Endothelial cell of umbilical vein (primary cell): ENCODE results near the gene ABCG5. TPM values are rescaled to one million over a fixed set of nuclear protein-coding genes. Genes with fewer than 3 reads are reported as not detected.

Experiments used
- BruUV-seq: library from RNA; stranded (reverse); fragments of 400-500 nt; replicated peaks from 2 replicates; lab custom pipeline; 2021; lab: Mats Ljungman, UMichigan
- CTCF ChIA-PET: fragments of 300-600, 350-600 bp; sonication (Branson Sonifier 250); formaldehyde crosslinking; loops from one replicate; lab custom pipeline; 2021; ENCODE audit warnings: antibody characterized with exemption, inconsistent platforms; lab: Charles Lee
- POLR2A ChIA-PET: fragments of 300-600, 350-600 bp; sonication (Branson Sonifier 250); formaldehyde crosslinking; loops from one replicate; lab custom pipeline; 2021; ENCODE audit warnings: antibody characterized with exemption, inconsistent platforms; lab: Charles Lee
- DNase-seq: peaks from one replicate; pipeline ENCODE4 v3.0.0-alpha.2; 2011; ENCODE audit warnings: low read depth, low spot score
- FAIRE-seq: peaks from 2 replicates; lab custom pipeline; 2011; peaks lifted over from hg19 to GRCh38; lab: Jason Lieb, UNC
- H2AFZ ChIP-seq: 2 replicates; pipeline ENCODE4 v1.6.0; 2012; ENCODE audit warnings: low read depth, low read length, control low read depth, inconsistent platforms
- H3K27ac ChIP-seq: 2 replicates; pipeline ENCODE4 v1.5.1; 2011; ENCODE audit warnings: low read depth, mild to moderate bottlenecking, control low read depth, low read length, moderate library complexity; ENCODE audit not compliant: insufficient read depth
- H3K27me3 ChIP-seq, 2 experiments: 2 replicates each; pipeline versions ENCODE4 v1.6.0 to v1.6.1; 2011; ENCODE audit warnings: low read length in 2 of 2, mixed read lengths in 1 of 2; ENCODE audit not compliant: control insufficient read depth in 2 of 2, insufficient read depth in 2 of 2
- H3K36me3 ChIP-seq, 2 experiments: 2 replicates in 1 of 2; 3 replicates in 1 of 2; pipeline ENCODE4 v1.5.1; 2011; ENCODE audit warnings: low read length in 2 of 2, mild to moderate bottlenecking in 1 of 2, moderate library complexity in 1 of 2; ENCODE audit not compliant: control insufficient read depth in 2 of 2, insufficient read depth in 2 of 2; ENCODE audit errors: extremely low read depth in 1 of 2
- H3K4me1 ChIP-seq: 3 replicates; pipeline ENCODE4 v1.5.1; 2011; ENCODE audit warnings: mild to moderate bottlenecking, low read length; ENCODE audit not compliant: control insufficient read depth, insufficient read depth; ENCODE audit errors: extremely low read depth
- H3K4me2 ChIP-seq: 2 replicates; pipeline ENCODE4 v1.6.1; 2011; ENCODE audit warnings: low read length, control low read depth, mixed read lengths; ENCODE audit not compliant: insufficient read depth
- H3K4me3 ChIP-seq, 3 experiments: fragments of 200-600 bp in 1 of 3; sonication (generic), shearing (Covaris generic) in 1 of 3; replicated peaks in 1 of 3; 2 replicates each; pipeline ENCODE4 v1.5.1; 2011 to 2016; ENCODE audit warnings: control low read depth in 3 of 3, low read length in 3 of 3, mild to moderate bottlenecking in 2 of 3, inconsistent platforms in 1 of 3, low read depth in 1 of 3, moderate library complexity in 1 of 3; ENCODE audit not compliant: insufficient read depth in 1 of 3
- H3K79me2 ChIP-seq: 2 replicates; pipeline ENCODE4 v1.6.0; 2012; ENCODE audit warnings: low read length, inconsistent platforms; ENCODE audit not compliant: control insufficient read depth, insufficient read depth
- H3K9ac ChIP-seq: replicated peaks from 2 replicates; pipeline ENCODE3; 2011; ENCODE audit warnings: low read length, control low read depth; ENCODE audit not compliant: insufficient read depth; ENCODE audit errors: extremely low read depth
- H3K9me1 ChIP-seq: replicated peaks from 3 replicates; pipeline ENCODE4 v1.6.0; 2011; ENCODE audit warnings: mild to moderate bottlenecking, low read length; ENCODE audit not compliant: control insufficient read depth, insufficient read depth; ENCODE audit errors: extremely low read depth
- H3K9me3 ChIP-seq: replicated peaks from 2 replicates; pipeline ENCODE4 v1.5.1; 2012; ENCODE audit warnings: low read length, inconsistent platforms; ENCODE audit not compliant: control insufficient read depth, insufficient read depth
- H4K20me1 ChIP-seq: replicated peaks from 2 replicates; pipeline ENCODE3; 2011; ENCODE audit warnings: mild to moderate bottlenecking, low read length; ENCODE audit not compliant: control insufficient read depth, insufficient read depth; ENCODE audit errors: extremely low read depth
- EZH2 ChIP-seq: IDR thresholded peaks from 2 replicates; pipeline ENCODE4 v1.6.1; 2012; ENCODE audit warnings: borderline replicate concordance, low read depth, mild to moderate bottlenecking, moderate library complexity, low read length, inconsistent platforms; ENCODE audit not compliant: severe bottlenecking
- FOS ChIP-seq: IDR thresholded peaks from 2 replicates; pipeline ENCODE4 v1.6.1; 2011; ENCODE audit warnings: mild to moderate bottlenecking, low read length, moderate library complexity, borderline replicate concordance; ENCODE audit not compliant: insufficient read depth
- GATA2 ChIP-seq: IDR thresholded peaks from 2 replicates; pipeline ENCODE4 v1.7.0; 2011; ENCODE audit warnings: low read depth, mild to moderate bottlenecking, moderate library complexity, mixed read lengths, low read length; ENCODE audit not compliant: insufficient read length, insufficient read depth
- JUN ChIP-seq: IDR thresholded peaks from 2 replicates; pipeline ENCODE4 v1.6.1; 2011; ENCODE audit warnings: borderline replicate concordance, low read depth; ENCODE audit not compliant: insufficient read length, insufficient read depth
- MYC ChIP-seq: IDR thresholded peaks from one replicate; pipeline ENCODE4 v1.6.1; 2011; ENCODE audit warnings: mild to moderate bottlenecking, low read depth, low read length
- POLR2A ChIP-seq: IDR thresholded peaks from 2 replicates; pipeline ENCODE4 v1.6.1; 2012; ENCODE audit warnings: low read depth, mild to moderate bottlenecking, control low read depth, low read length
- POLR2AphosphoS5 ChIP-seq: IDR thresholded peaks from 2 replicates; pipeline ENCODE4 v1.6.1; 2012; ENCODE audit warnings: low read depth, mild to moderate bottlenecking, control low read depth, low read length, moderate library complexity; ENCODE audit not compliant: insufficient read depth
- dilution Hi-C: fragments of 300-500 bp; cut with MboI; formaldehyde crosslinking; loops from one replicate; pipeline ENCODE4 v1.15.0; 2019; ENCODE audit warnings: low sequenced_read_pairs; ENCODE audit not compliant: extremely low pct_ligation_motif_present
- intact Hi-C: fragments of 100-400 bp; cut with micrococcal nuclease; formaldehyde crosslinking; loops from one replicate; pipeline ENCODE4 v1.10.0; 2022
- polyA plus RNA-seq, 4 experiments: library from polyadenylated mRNA; depleted of rRNA in 3 of 4; stranded (reverse) in 3 of 4; unstranded in 1 of 4; fragments of >200 nt; gene quantifications; 2 replicates each; pipeline versions ENCODE4 v1.2.1 to v1.2.3, GENCODE V29; 2011 to 2012; ENCODE audit warnings: missing spikeins in 1 of 4
- total RNA-seq: library from RNA; stranded (reverse); gene quantifications from 2 replicates; pipeline ENCODE4 v1.2.3, GENCODE V29; 2021
- TF ChIP-seq, protein P1 (sequence below): IDR thresholded peaks from 2 replicates; pipeline ENCODE4 v1.6.1; 2011; ENCODE audit not compliant: insufficient read depth, insufficient read length
- TF ChIP-seq, protein P2 (sequence below), 2 donors: IDR thresholded peaks; 1 replicate in 1 of 2; 2 replicates in 1 of 2; pipeline ENCODE4 v1.5.1; 2011; ENCODE audit warnings: low read length in 2 of 2, mild to moderate bottlenecking in 2 of 2, moderate library complexity in 2 of 2, control low read depth in 1 of 2, inconsistent platforms in 1 of 2, low read depth in 1 of 2; ENCODE audit not compliant: insufficient read depth in 1 of 2; ENCODE audit errors: extremely low read depth in 1 of 2

The ABCG5 gene
- total and polyA plus RNA-seq, 2 donors (not counting 3 experiments of a cell fraction or from before 2014, with no cell fraction given), result not detected

DNA sequence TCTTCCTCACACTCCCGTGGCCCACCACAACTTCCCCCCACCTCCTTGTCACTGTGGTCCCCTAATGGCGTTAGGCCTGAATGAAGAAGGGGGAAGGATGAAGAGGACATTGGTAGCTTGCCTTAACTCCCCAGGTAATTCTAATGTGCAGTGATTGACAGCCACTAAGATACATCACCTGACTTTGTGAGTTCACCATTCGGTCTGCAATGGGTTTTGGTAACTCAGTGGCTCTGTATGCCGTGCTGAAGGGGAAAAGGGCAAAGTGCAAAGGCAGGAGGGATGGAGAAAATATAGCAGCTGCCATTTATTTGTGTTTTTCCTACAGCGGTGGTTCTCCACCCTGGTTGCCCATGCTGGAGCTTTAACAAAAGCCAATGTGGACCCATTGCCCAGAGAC lies 42.3 kb upstream of the ABCG5 start:
- H3K4me3 ChIP-seq, result no peak overlapping the region
- no peak overlapping the region for H3K4me2 ChIP-seq
- no peak for DNase-seq
- no peaks in the 10 kb centered on the region for H3K9me1 ChIP-seq
- no TSS peak for BruUV-seq
- H3K9ac ChIP-seq, result no peak overlapping the region
- H3K9me3 ChIP-seq, result no peaks in the 10 kb centered on the region
- no peak overlapping the region for H3K27ac ChIP-seq
- H4K20me1 ChIP-seq, result no peaks in the 10 kb centered on the region
- no peak for FAIRE-seq
- ChIA-PET CTCF (no interaction called here), POLR2A (no interaction called here)
- peaks cover 0 to 2% of the 10 kb centered on the region in 2 experiments for H3K27me3 ChIP-seq
- no peak overlapping the region for H2AFZ ChIP-seq
- no peak for TF ChIP-seq GATA2
- TF ChIP-seq MYC, result no peak
- no peaks in the 10 kb centered on the region for H3K79me2 ChIP-seq
- no peaks in the 10 kb centered on the region for H3K4me1 ChIP-seq
- dilution Hi-C loops, result no loop called here
- H3K36me3 ChIP-seq, result no peaks in the 10 kb centered on the region
- intact Hi-C loops, result no loop called here

DNA sequence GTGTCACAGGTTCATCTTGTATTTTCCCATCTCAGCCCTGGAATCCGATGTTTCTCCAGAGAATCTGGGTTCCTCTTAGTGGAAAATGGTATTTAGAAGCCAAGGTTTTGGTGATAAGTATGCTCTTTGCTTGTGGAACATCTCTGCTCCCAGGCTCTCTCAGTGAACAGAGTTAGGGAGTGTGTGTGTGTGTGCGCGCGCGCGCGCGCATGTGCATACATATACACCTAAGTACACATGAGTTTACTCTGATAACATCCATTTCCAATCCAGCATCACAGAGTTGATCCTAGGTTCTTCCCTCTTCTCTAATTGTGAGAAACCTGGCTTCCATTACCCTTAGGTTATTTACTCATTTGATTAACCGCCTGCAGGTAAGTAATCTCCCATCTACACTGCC lies 41.8 kb upstream of the ABCG5 start:
- ChIA-PET POLR2A (no interaction called here), CTCF (no interaction called here)
- no peaks in the 10 kb centered on the region for H3K79me2 ChIP-seq
- DNase-seq, result no peak
- H3K4me3 ChIP-seq, result no peak overlapping the region
- no peak for FAIRE-seq
- H3K9me3 ChIP-seq, result no peaks in the 10 kb centered on the region
- H4K20me1 ChIP-seq, result no peaks in the 10 kb centered on the region
- no peak overlapping the region for H3K27ac ChIP-seq
- TF ChIP-seq, protein P1, sequence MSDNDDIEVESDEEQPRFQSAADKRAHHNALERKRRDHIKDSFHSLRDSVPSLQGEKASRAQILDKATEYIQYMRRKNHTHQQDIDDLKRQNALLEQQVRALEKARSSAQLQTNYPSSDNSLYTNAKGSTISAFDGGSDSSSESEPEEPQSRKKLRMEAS, result no peak
- TF ChIP-seq FOS, result no peak
- TF ChIP-seq POLR2A, result no peak
- no peak for TF ChIP-seq JUN
- TF ChIP-seq, protein P2, sequence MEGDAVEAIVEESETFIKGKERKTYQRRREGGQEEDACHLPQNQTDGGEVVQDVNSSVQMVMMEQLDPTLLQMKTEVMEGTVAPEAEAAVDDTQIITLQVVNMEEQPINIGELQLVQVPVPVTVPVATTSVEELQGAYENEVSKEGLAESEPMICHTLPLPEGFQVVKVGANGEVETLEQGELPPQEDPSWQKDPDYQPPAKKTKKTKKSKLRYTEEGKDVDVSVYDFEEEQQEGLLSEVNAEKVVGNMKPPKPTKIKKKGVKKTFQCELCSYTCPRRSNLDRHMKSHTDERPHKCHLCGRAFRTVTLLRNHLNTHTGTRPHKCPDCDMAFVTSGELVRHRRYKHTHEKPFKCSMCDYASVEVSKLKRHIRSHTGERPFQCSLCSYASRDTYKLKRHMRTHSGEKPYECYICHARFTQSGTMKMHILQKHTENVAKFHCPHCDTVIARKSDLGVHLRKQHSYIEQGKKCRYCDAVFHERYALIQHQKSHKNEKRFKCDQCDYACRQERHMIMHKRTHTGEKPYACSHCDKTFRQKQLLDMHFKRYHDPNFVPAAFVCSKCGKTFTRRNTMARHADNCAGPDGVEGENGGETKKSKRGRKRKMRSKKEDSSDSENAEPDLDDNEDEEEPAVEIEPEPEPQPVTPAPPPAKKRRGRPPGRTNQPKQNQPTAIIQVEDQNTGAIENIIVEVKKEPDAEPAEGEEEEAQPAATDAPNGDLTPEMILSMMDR (IDR thresholded peaks at IDR 0.05; ENCODE audit: extremely low read depth in 1 of 2, insufficient read depth in 1 of 2, low read depth in 1 of 2, low read length in 2 of 2), result no peak
- no peak for TF ChIP-seq GATA2
- TF ChIP-seq MYC, result no peak
- TF ChIP-seq EZH2, result no peak
- no peak for TF ChIP-seq POLR2AphosphoS5
- no peak overlapping the region for H2AFZ ChIP-seq
- peaks cover 0 to 2% of the 10 kb centered on the region in 2 experiments for H3K27me3 ChIP-seq
- no TSS peak for BruUV-seq
- intact Hi-C loops (no loop called here), dilution Hi-C loops (no loop called here)
- no peaks in the 10 kb centered on the region for H3K9me1 ChIP-seq
- no peaks in the 10 kb centered on the region for H3K36me3 ChIP-seq
- H3K4me1 ChIP-seq, result no peaks in the 10 kb centered on the region
- H3K4me2 ChIP-seq, result no peak overlapping the region
- H3K9ac ChIP-seq, result no peak overlapping the region
